Endodermal cell (in vitro differentiated cells): ENCODE results near the gene NAALADL2. TPM values are rescaled to one million over a fixed set of nuclear protein-coding genes. Genes with fewer than 3 reads are reported as not detected.
"Not testable (repeated sequence)": the region's sequence is repeated elsewhere in the genome, so short reads cannot be mapped to it uniquely, and the experiment has no call there.

ENCODE experiments used
- DNase-seq: peaks from one replicate; pipeline ENCODE4 v3.0.0-alpha.2; 2017
- H3K27ac ChIP-seq: 2 replicates; pipeline ENCODE4 v1.5.1; 2013; ENCODE audit warnings: mild to moderate bottlenecking, low read depth, low read length, moderate library complexity
- H3K27me3 ChIP-seq: 2 replicates; pipeline ENCODE4 v1.6.1; 2013; ENCODE audit warnings: mild to moderate bottlenecking, low read length, moderate library complexity; ENCODE audit not compliant: insufficient read depth, control insufficient read depth, poor library complexity, severe bottlenecking
- H3K36me3 ChIP-seq: 2 replicates; pipeline ENCODE4 v1.7.0; 2013; ENCODE audit warnings: mild to moderate bottlenecking, low read length, moderate library complexity; ENCODE audit not compliant: control insufficient read depth, insufficient read depth
- H3K4me1 ChIP-seq: one replicate; pipeline ENCODE4 v1.7.0; 2013; ENCODE audit warnings: low read length; ENCODE audit not compliant: control insufficient read depth, insufficient read depth
- H3K4me3 ChIP-seq: 2 replicates; pipeline ENCODE4 v1.5.1; 2013; ENCODE audit warnings: mild to moderate bottlenecking, low read length, moderate library complexity
- H3K9ac ChIP-seq: 2 replicates; pipeline ENCODE4 v1.6.1; 2013; ENCODE audit warnings: mild to moderate bottlenecking, low read length, moderate library complexity; ENCODE audit not compliant: poor library complexity, severe bottlenecking; ENCODE audit errors: extremely low read depth
- H3K9me3 ChIP-seq: 2 replicates; pipeline ENCODE4 v1.6.1; 2013; ENCODE audit warnings: mild to moderate bottlenecking, low read length, moderate library complexity; ENCODE audit not compliant: control insufficient read depth
- H3K27ac Mint-ChIP-seq: 2 replicates; pipeline ENCODE4 v1.8.0; 2020; ENCODE audit warnings: mixed read lengths
- H3K27me3 Mint-ChIP-seq: 2 replicates; pipeline ENCODE4 v1.8.0; 2021; ENCODE audit warnings: mild to moderate bottlenecking, mixed read lengths; ENCODE audit not compliant: insufficient read depth
- H3K36me3 Mint-ChIP-seq: 2 replicates; pipeline ENCODE4 v1.8.0; 2020; ENCODE audit warnings: low read depth, mixed read lengths
- H3K4me1 Mint-ChIP-seq: 2 replicates; pipeline ENCODE4 v1.8.0; 2020; ENCODE audit warnings: mixed read lengths
- H3K4me3 Mint-ChIP-seq: 2 replicates; pipeline ENCODE4 v1.8.0; 2020; ENCODE audit warnings: mild to moderate bottlenecking, moderate library complexity, mixed read lengths
- H3K9me3 Mint-ChIP-seq: 2 replicates; pipeline ENCODE4 v1.8.0; 2020; ENCODE audit warnings: mild to moderate bottlenecking, mixed read lengths
- CTCF ChIP-seq: fragments of 200-600 bp; sonication (generic); conservative IDR thresholded peaks from 2 replicates; pipeline ENCODE4 v1.5.0; 2021; ENCODE audit warnings: antibody characterized with exemption, mild to moderate bottlenecking
- WGBS, 2 experiments: methylation state at CpG; one replicate each; pipeline versions ENCODE4 v1.1.5 to v1.1.7; 2013; ENCODE audit warnings: missing lambda C conversion rate in 2 of 2, mixed read lengths in 1 of 2; ENCODE audit not compliant: insufficient coverage in 1 of 2, insufficient read length in 1 of 2; 5-methylcytosine and 5-hydroxymethylcytosine counted together
- total RNA-seq, 2 donors: library from RNA; stranded (reverse); fragmentation: NEBNext Ultra II Directional in 1 of 2; extraction: Animal tissue kit (Norgen Biotek cat#: 25700) in 1 of 2; gene quantifications; 2 replicates in 1 of 2; 3 replicates in 1 of 2; pipeline ENCODE4 v1.2.1, GENCODE V29; 2021

Gene NAALADL2
- total RNA-seq, 2 donors from 2014 or later = 1.6 to 1.8 TPM

- TF ChIP-seq CTCF = no peak
- no peaks in the 10 kb centered on the region for H3K27me3 Mint-ChIP-seq
- H3K9me3 ChIP-seq = no peaks in the 10 kb centered on the region
- no peaks in the 10 kb centered on the region for H3K36me3 Mint-ChIP-seq
- DNase-seq = no peak
- H3K27ac ChIP-seq = no peak overlapping the region
- H3K27ac Mint-ChIP-seq = no peak overlapping the region
- H3K27me3 ChIP-seq = no peaks in the 10 kb centered on the region
- peaks cover 7% of the 10 kb centered on the region for H3K4me1 Mint-ChIP-seq
- no peaks in the 10 kb centered on the region for H3K4me1 ChIP-seq
- WGBS, 2 experiments = 44 to 66% methylated on average over 3 to 4 of the region's 4 CpGs
- no peak overlapping the region for H3K4me3 Mint-ChIP-seq
- H3K4me3 ChIP-seq = no peak overlapping the region
- no peaks in the 10 kb centered on the region for H3K36me3 ChIP-seq
- no peak overlapping the region for H3K9ac ChIP-seq
- H3K9me3 Mint-ChIP-seq = no peaks in the 10 kb centered on the region
Observed at GRCh38 chr3:175526609-175527280, 667.6 kb downstream of the NAALADL2 start.

- DNase-seq, H3K4me1 ChIP-seq, H3K27me3 ChIP-seq, H3K9me3 ChIP-seq, H3K27ac Mint-ChIP-seq, H3K4me3 Mint-ChIP-seq, H3K27me3 Mint-ChIP-seq, H3K36me3 ChIP-seq, H3K9me3 Mint-ChIP-seq, H3K36me3 Mint-ChIP-seq, H3K27ac ChIP-seq, H3K4me1 Mint-ChIP-seq, H3K4me3 ChIP-seq, H3K9ac ChIP-seq: not testable (repeated sequence)
- WGBS, 2 experiments = 79% methylated on average over 2 of the region's 2 CpGs; no CpG with 5 or more reads in 1 of the 2 experiments
Observed at GRCh38 chr3:175528693-175529092, 669.6 kb downstream of the NAALADL2 start.

GRCh38 chr3:175535351-175535750 is 676.2 kb downstream of the NAALADL2 start:
- no peak for TF ChIP-seq CTCF
- Mint-ChIP-seq H3K27me3 (no peaks in the 10 kb centered on the region), H3K9me3 (no peaks in the 10 kb centered on the region), H3K4me3 (no peak overlapping the region), H3K36me3 (no peaks in the 10 kb centered on the region), H3K4me1 (peaks cover 5% of the 10 kb centered on the region), H3K27ac (no peak overlapping the region)
- no peak for DNase-seq
- Histone ChIP-seq H3K27ac (no peak overlapping the region), H3K36me3 (no peaks in the 10 kb centered on the region), H3K4me3 (no peak overlapping the region), H3K9ac (no peak overlapping the region), H3K9me3 (no peaks in the 10 kb centered on the region), H3K4me1 (no peaks in the 10 kb centered on the region), H3K27me3 (no peaks in the 10 kb centered on the region)
- 93% methylated on average over 2 of the region's 2 CpGs; no CpG with 5 or more reads in 1 of the 2 experiments for WGBS, 2 experiments

- Histone ChIP-seq H3K27me3 (no peaks in the 10 kb centered on the region), H3K27ac (no peak overlapping the region), H3K4me3 (no peak overlapping the region), H3K9ac (no peak overlapping the region), H3K4me1 (no peaks in the 10 kb centered on the region), H3K36me3 (no peaks in the 10 kb centered on the region), H3K9me3 (no peaks in the 10 kb centered on the region)
- 90 to 93% methylated on average over 2 to 4 of the region's 4 CpGs for WGBS, 2 experiments
- Mint-ChIP-seq H3K36me3 (no peaks in the 10 kb centered on the region), H3K4me1 (no peaks in the 10 kb centered on the region), H3K9me3 (peaks cover 10% of the 10 kb centered on the region), H3K4me3 (no peak overlapping the region), H3K27me3 (no peaks in the 10 kb centered on the region), H3K27ac (no peak overlapping the region)
- no peak for DNase-seq
- TF ChIP-seq CTCF = no peak
Observed at GRCh38 chr3:175546115-175546514, 687.0 kb downstream of the NAALADL2 start.
